ENCODE results near the gene MAP3K9.
A peak's percentile ranks its signal among the peaks of the same experiment; 100 is the strongest.

Gene MAP3K9

DNA sequence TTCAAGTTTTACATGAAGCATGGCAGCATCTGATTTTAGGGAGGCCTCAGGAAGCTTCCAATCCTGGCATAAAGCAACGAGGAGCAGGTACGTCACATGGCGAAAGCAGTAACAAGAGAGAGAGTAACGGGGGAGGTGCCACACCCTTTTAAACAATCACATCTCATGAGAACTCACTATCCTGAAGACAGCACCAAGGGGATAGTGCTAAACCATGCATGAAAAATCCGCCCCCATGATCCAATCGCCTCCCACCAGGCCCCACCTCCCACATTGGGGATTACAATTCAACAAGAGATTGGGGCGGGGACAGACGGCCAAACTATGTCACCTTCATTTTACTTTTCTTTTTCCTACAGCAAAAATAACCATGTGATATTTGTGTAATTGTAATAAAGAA lies 7.2 kb upstream of the MAP3K9 start:
- no peak for DNase-seq

DNA sequence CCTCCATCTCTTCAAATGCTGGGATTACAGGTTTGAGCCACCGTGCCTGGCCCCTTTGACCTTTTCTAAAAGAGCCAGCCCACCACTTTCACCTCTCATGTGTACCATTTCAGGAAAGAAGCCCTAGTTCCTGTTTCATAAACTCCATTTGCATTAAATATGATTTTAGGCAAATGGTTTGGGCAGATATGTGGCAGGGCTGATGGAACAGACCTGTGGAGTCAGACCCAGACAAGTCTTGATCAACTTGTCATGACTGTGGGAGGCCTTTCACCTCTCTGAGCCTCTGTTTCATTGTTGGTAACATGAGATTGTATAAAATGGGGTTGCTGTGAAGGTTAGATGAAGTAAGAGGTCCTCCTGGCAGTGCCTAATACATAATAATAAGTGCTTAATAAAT lies 5.2 kb upstream of the MAP3K9 start:
- no peak for DNase-seq

DNA sequence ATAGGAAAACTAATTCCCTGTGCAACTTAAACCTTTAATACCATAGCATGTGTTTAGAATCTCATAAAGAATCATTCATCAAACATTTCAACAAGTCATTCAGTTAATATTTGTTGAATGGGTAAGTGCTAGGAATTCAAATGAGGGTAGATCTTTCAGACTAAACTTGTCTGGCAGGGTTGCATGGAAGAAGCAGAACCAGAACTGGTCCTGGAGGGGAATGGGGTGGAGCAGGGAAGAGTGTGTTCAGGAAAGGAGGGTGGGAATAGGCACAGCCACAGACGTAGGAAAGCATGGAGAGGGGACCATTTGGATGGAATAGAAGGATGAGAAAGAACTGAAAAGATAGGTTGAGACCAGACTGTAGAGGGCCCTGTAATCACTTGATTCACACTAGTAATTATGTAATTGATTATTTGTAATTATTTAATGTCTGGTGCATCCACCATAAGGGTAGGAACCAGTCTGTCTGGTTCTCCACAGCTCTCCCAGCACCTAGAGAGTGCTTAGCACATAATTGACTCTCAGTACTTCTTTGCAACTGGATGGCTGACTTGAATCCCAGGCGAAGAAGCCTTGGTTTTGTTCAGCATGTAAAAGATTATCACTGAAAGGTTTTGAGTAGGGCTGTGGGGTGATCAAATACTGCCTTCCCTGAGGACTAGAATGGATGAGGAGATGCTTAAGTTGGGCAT lies 3.0 kb upstream of the MAP3K9 start:
- no peak for DNase-seq

DNA sequence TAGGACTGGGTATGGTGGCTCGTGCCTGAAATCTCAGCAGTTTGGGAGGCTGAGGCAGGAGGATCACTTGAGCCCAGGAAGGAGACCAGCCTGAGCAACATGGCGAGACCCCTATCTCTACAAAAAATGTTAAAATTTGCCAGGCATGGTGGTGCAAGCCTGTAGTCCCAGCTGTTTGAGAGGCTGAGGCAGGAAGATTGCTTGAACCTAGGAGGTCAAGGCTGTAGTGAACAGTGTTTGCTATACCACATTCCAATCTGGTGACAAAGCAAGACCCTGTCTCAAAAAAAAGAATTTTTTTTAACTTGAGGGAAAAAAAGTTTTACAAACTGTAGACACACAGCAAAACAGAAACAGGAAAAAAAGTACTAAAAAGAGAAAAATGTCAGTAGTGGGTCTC lies 2.3 kb upstream of the MAP3K9 start:
- DNase-seq = no peak

DNA sequence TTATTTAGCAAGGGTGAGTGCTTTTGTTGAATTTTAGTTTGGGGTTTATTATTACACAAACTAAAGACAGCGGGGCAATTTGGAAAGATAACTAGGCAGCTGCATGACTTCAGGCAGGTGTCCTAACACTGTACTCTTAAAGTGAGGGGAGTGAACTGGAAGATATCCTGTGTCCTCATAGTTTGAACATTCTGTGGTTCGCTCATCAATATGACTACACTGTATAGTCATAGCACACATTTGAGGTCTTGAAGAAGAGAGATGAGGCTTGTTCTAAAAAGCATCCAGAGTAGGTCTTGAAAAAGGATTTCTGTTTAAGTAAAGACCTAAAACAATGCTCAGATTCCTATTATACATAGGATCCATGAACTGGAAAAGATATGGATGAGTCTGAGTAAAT lies 1.7 kb upstream of the MAP3K9 start:
- no peak for DNase-seq

DNA sequence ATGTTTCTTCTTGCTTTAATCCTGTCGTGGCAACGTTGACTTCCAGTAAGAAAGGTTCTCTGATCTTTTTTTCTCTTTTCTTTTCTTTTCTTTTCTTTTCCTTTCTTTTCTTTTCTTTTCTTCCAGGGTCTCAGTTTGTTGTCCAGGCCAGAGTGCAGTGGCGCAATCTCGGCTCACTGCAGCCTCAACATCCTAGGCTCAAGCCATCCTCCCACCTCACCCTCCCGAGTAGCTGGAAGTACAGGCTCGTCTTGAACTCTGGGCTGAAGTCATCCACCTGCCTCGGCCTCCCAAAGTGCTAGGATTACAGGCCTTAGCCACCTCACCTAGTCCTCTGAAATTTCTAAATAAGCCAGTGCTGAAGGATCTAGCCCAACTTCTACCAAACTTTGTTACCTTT lies 1.3 kb upstream of the MAP3K9 start:
- no peak for DNase-seq

DNA sequence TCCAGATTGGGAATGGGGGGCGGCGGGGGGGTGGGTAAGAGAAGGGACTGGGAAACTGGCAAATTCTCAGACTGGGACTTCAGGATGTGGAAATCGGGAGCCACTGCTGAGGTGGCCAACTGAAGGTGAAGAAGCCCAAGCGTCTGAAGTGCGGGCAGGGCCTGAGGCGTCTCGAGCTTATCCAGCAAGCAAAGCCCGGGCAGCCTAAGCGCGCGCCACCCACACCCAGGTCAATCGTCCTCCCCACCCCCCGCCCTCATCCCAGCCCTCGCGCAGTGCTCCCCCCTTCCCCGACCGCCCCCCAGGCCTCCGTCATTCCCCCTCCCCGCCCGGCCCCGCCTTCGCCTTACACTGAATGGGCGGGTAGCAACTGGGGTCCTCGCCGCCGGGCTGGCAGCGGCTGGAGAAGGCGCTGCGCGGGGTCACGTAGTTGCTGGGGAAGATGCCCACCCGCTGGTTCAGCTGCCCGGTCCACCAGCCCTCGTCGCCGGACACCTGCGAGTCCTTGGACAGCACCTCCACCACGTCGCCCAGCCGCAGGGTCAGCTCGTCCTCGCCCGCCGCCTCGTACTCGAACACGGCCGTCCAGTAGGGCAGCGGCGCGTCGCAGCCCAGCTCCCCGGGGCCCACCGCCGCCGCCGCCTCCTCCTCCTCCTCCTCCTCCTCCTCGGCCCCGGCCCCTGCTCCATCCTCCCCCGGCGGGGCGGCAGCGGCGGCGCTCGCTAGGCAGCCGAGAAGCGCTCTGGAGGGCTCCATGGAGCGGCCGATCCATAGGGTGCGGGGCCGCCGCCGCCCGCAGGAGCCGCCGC lies 693 bp downstream of the MAP3K9 start:
- peak; percentile 41 for DNase-seq

DNA sequence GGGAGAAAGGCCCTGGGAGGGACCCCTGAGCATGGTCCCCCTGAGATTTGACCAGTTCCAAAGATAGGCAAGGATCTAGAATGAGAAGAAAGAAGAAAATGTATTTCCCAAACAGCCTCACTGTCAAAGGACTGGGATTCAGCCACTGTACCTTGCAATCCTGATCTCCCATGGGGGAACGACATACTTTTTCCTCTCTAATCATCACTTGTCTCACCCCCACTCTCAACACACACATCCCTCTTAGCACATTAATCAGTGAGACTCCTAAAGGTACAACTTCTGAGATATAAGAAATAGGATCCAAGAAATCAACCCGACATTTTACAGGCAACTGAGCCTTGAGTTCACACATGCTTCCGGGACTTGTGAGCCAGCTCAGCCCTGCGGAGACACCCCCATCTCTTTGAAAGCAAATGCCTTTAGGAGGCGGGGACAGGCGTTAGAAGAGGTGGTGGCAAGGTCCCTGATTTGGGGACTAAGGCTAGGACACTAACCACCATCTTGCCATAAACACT lies 1.4 kb downstream of the MAP3K9 start:
- DNase-seq = peak; percentile 28

DNA sequence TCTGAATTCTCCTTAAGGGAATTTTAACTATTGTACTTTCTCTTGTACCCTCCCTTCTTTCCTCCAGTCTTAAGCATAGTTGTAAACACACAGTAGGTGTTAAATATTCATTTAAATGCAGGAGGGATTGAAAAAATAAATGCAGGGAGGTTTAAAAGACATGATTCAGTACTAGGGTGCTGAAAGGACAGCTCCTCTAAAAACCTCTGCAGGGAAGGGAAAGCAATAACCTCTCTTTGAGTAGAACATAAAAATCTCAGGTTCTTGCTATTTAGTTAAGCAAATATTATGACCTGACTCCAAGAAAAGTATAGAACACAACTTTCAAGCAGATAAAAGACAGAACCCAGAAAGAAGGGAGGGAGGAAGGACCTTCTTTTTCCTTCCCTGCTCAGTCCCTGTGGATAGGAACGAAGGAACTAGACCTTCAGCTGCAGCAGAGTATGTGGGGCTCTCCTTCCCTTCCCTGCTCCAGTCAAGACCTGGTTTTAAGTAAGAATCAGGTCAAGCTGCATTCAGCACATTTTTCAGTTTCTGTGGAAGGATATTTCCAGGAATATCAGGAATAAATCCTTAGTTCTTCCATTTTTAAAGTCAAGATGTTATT lies 4.7 kb downstream of the MAP3K9 start:
- no peak for DNase-seq

DNA sequence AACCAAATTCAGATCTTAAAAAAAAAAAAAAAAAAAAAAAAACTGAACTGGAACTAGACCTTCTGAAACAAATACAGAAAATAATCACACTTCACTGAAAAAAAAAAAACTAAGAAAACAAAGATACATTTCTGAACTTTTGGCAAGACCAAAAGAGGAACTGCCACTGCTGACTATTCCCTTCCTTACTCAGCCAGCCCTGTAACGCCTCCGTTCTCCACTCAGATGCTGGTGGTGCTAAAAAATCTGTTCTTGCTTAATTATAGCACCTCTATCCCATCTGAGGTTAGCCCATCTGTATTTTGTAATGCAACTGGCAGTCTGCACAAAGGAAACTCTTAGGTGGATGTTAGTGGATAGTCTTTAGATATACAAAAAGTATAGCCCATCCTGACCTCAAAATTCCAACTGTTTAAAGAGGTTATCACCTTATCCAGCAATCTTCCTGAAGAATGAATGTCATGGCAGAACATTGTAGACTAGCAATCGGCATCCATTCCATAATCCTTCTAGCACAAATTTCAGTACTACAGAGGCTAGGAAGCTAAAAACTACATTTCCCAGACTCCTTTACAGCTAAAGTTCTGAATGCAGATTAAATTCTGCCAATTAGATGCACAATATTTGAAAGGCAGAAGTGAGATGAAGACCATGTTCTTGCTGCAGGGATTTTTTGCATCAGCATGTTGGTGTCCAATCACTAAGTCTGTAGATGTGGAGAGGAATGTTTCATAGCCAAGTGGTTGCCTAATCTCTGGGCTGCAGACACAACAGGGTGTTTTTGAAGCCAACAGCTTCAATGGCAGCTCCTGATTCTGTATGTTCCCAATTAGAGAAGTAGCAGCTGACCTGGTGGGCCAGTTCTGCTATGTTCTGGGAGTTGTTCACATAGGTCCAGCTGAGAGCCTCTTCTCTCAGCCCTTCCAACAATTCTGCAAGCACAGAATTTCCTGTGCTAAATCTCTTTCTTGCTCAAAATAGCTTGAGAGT lies 5.7 kb downstream of the MAP3K9 start:
- DNase-seq = no peak

DNA sequence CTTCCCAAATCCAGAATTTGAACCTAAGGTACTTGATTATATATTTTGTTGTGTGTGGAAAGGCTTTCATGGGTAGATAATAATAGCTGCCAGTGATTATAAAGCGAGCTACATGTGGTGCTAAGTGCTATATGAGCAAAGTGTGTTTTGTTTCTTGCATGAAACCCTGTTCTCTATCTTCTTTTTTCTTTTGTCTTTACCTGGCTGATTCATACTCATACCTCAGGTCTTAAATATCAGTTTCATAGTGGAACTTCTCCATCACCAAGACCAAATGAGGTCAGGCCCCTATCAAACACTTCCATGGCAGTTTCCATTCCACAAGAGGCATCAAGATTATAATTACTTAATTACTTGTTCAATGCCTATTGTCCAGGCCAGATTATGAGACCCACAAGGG lies 6.9 kb downstream of the MAP3K9 start:
- DNase-seq = no peak

DNA sequence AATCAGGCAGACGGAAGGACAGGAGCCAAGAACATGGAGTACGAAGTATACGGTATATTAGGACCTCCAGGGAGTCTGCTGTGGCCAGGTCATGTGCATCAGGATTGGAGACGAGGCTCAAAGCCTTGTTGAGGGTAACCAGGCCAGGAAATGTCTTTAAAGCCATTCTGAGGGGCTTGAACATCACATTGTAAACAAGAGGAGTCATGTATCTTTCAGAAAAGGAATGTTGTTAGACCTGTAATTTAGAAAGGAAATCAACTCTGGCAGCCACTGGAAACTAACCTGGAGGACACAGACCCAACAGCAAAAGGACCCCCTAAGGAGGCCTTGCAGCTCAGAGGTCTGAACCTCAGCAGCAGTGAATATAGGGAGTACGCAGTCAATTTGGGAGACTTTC lies 7.5 kb downstream of the MAP3K9 start:
- DNase-seq = no peak

DNA sequence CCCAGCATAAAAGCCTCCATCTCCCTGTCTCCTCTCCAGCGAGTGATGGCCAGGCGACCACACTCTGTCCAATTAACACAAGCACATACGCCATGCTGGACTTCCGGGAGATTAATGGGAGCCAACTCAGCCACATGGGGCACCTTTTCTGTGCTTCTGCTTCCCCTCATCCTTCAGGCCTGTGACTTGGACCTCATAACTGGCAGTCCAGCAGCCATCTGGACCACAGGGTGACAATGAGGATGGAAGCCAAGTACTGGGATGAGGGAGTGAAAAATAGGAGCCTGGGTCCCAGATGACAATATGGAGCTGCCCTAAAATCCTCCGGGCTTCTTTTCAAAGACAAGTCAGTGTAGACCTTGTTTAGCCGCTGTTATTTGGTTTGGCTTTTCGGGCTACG lies 12.8 kb downstream of the MAP3K9 start:
- no peak for DNase-seq

DNA sequence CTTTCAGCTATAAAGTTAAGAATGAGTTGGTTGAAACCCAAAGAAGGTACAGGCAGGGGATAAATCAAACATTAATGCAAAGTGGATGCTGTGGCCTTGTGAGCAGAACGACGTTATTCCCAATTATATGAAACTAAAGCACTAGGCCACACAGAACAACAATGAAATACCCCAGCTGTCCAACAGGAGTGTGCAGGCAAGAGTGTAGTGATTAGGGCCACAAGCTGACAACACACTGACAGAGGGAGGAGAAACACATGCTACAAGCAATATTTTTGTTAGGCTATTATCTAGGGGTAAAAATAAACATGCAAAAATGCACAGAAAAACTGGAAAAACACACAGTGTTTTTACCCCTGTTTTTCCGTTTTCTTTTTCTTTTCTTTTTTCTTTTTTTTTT lies 15.0 kb downstream of the MAP3K9 start:
- no peak for DNase-seq

DNA sequence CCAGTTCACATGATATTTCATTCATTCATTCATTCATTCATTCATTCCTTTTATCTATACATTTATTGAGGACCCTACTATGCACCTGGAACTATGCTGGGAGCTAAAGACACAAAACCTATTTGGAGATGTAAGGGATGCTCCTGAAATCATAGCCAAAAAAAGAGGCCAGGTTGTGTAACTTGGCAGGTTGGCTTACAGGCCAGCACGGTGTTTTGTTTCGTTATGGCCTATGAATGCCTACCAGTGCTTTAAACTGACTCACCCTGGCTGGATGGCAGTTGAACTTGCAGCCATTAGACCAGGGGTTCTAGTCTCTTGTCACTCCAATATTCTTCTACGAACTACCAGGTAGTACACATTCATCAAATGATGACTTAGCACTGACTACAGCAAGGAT lies 15.7 kb downstream of the MAP3K9 start:
- DNase-seq = no peak

DNA sequence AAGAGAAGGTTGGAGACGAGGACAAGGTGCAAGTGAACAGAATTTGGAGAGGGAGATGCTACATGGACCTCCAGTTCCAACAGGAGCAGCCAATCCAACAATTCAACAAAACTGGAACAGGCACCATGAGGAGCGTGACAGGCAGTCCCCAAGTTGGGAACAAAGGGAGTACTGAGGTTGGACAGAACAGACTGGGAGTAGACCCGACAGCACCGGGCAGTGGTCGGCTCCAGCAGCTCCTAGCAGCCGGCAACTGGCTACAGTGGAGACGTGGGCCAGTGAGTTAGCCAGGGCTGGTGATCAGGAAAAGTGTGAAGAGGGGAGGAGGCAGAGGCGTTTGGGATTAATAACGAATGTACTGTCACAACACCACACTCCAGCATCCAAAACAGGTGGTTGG lies 16.4 kb downstream of the MAP3K9 start:
- DNase-seq = no peak

DNA sequence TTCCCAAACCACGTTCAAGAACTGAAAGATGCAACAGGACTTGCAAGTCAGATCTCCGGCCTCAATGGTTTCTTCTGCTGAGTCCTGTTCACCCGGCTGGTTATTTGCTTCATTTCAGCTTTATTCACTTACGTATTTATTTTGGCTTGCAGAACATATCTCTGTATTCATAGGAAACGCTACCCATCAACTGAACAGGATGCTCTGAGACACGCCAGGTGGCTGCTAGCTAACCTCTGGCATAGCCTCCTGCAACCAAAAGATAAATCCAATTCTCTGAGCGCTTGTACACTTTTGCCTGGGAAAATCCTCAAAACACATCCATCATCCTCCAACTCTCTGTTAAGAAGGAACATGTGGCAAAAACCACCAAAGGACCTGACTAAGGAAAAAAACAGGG lies 17.3 kb downstream of the MAP3K9 start:
- no peak for DNase-seq

DNA sequence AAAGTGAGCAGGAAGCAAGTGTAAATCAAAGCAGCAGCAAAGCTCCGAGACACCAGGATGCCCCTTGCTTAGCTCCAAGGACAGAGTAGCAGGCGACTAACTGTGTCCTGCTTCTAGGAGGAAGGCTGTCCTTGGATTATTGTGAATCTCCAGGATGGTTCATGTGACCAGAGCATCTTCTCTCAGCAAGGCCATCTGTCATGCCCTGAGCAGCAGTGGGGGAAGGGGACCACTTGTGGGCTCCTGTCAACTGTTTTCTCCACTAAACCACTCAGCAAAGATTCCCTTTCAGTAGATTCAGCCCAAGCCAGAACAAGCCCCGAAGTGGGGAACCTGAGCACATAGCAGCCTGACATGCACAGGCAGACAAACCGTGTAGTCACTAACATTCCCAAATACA lies 19.4 kb downstream of the MAP3K9 start:
- no peak for DNase-seq

DNA sequence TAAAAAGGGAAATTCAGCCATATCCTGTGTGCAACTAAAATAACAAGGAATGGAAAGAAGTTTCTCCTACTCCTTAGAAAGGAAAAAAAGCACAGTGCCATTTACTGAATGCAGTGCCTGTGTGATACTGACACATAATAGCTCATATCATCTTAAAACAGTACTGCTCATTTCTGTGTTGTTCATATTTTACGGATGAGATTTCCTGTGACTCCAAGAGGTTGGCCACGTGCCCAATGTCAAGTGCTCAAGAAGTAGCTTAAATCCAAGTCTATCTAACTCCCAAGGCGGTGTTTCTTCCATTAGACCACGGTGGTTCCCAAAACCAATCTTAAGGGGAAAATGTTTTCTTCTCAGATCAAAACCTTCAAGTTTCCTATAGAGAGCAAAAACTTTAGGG lies 20.0 kb downstream of the MAP3K9 start:
- no peak for DNase-seq

DNA sequence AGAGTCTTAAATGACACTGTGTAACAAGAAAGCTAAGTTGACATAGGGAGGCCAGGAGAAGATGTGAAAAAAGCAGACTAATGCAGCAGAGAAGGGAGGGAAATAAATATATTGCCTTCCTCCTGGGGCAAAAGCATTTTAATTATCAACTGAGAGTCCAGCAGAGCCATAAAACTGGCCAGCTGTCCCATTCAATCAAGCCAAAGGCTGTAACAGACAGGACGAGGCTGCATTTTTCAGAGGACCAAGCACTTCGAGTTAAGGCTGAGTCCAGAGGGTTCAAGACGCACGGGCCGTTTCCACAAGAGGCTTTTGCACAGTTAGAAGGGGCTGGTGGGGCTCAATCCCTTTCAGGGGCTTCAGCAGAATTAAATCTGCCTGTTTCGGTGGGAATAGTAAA lies 20.4 kb downstream of the MAP3K9 start:
- DNase-seq = no peak

DNA sequence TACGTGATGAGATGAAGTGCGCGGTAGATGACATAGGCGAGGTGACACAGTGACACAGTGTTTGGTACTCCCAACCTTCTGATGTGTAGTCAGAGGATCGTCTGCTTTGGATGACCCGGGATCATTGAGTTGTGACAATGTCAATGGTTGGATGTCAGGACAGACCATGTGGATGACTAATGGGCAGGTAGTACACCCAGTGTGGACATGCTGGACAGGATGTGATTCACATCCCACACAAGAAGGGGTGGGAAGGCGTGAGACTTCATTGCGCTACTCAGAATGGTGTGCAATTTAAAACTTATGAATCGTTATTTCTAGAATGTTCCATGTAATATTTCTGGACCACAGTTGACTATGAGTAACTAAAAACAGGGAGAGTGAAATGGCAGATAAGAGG lies 23.8 kb downstream of the MAP3K9 start:
- DNase-seq = no peak

DNA sequence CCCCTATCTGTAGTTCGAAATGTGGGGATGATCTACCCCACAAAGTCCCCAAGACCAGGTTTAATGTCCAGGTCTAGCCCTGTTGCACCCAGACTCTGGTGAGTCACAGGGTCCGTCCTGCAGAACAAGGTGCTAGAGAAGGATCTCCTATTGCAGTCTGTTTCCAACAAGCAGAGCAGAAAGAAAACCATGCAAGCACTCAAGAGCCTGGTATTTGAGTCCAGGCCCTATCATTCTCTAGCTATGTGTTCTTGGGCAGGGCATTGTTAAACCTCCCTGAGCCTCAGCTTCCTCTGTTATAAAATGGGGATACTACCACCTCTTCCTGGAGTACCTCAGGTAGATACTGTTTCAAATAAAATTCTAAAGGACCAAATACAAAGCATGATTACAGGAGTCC lies 24.4 kb downstream of the MAP3K9 start:
- DNase-seq = no peak

DNA sequence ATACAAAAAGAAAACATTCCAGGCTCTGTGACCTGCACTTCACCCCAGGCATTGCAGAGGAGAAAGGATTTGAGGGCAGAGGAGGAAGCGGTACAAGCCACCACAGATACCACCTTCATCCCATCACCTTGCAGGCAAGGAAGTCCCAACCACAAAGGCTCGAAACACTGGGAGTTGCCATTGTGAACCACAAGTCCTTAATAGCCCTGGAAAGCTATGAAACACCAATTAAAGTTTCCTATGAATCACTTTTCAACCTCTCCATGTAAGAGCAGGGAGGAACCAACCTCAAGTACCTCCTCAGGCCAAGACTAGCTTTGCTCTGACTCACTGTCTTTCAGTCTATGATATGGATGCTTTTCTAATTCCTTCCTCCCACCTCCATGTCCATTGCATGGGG lies 27.0 kb downstream of the MAP3K9 start:
- DNase-seq = no peak
